ENCODE data around the gene DDAH1. TPM values are rescaled to one million over a fixed set of nuclear protein-coding genes. Genes with fewer than 3 reads are reported as not detected.

The DDAH1 gene
- total RNA-seq, 1 donor: 88.9 TPM

GRCh38 chr1:85484716-85485115, 19.8 kb upstream of the DDAH1 start:
- H3K4me3 ChIP-seq (ENCODE audit: low read depth, low read length): no peak overlapping the region
- no peak for DNase-seq (ENCODE audit: low read depth)
- TF ChIP-seq, protein P1, sequence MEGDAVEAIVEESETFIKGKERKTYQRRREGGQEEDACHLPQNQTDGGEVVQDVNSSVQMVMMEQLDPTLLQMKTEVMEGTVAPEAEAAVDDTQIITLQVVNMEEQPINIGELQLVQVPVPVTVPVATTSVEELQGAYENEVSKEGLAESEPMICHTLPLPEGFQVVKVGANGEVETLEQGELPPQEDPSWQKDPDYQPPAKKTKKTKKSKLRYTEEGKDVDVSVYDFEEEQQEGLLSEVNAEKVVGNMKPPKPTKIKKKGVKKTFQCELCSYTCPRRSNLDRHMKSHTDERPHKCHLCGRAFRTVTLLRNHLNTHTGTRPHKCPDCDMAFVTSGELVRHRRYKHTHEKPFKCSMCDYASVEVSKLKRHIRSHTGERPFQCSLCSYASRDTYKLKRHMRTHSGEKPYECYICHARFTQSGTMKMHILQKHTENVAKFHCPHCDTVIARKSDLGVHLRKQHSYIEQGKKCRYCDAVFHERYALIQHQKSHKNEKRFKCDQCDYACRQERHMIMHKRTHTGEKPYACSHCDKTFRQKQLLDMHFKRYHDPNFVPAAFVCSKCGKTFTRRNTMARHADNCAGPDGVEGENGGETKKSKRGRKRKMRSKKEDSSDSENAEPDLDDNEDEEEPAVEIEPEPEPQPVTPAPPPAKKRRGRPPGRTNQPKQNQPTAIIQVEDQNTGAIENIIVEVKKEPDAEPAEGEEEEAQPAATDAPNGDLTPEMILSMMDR (IDR thresholded peaks at IDR 0.05; ENCODE audit: insufficient read depth, low read length): no peak

DNA sequence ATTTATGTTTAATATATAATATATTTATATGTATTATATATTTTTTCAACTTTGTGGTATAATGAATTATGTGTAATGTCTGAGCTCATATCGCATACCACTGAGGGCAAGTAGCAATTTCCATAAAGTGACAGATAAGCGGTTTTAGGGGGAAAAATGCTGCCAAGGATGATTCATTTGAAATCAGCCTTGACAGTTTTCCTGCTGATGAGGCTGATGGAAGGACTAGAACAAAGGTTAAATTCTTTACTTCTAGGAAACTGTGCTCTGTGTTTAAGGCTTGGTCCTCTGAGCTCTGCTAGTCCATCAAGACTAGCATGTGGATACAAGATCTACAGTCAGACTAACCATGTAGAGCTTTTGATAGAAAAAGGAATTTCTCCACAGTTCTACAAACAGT, 19.3 kb upstream of the DDAH1 start:
- TF ChIP-seq, protein P1 (IDR thresholded peaks at IDR 0.05; ENCODE audit: insufficient read depth, low read length): no peak
- no peak overlapping the region for H3K4me3 ChIP-seq (ENCODE audit: low read depth, low read length)
- DNase-seq (ENCODE audit: low read depth): no peak

DNA sequence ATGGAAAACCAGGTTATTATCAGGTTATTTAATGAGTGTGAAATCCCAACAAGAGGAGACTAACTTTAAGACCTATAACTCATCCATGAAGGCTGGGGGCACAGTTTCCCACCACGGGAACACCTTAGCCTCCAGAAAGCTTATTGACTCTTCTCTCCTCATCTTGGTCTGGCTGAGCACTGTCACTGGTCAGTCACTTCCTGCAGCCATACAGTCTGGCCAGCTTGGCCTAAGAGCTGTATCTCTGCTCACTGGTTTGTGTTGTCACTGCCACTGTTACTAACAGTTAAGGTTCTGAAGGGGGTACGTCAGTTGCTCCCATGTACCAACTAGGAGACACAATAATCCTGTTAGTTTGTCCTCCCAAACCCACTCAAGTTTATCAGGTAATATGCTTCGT, 16.7 kb upstream of the DDAH1 start:
- H3K4me3 ChIP-seq (ENCODE audit: low read depth, low read length): no peak overlapping the region
- TF ChIP-seq, protein P1 (IDR thresholded peaks at IDR 0.05; ENCODE audit: insufficient read depth, low read length): no peak
- no peak for DNase-seq (ENCODE audit: low read depth)

DNA sequence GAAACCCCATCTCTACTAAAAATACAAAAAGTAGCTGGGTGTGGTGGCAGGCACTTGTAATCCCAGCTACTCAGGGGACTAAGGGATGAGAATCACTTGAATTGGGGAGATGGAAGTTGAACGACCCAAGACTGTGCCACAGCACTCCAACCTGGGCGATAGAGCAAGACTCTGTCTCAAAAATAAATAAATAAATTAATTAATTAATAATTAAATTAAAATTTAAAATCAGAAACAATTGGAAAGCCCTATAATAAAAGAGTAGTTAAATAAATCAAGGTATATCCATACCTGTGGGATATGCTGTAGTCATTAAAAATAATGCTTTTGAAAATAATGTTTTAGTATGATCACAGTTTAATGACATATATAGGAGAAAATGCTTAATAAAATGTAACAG, 15.6 kb upstream of the DDAH1 start:
- no peak overlapping the region for H3K4me3 ChIP-seq (ENCODE audit: low read depth, low read length)
- TF ChIP-seq, protein P1 (IDR thresholded peaks at IDR 0.05; ENCODE audit: insufficient read depth, low read length): no peak
- DNase-seq (ENCODE audit: low read depth): no peak

DNA sequence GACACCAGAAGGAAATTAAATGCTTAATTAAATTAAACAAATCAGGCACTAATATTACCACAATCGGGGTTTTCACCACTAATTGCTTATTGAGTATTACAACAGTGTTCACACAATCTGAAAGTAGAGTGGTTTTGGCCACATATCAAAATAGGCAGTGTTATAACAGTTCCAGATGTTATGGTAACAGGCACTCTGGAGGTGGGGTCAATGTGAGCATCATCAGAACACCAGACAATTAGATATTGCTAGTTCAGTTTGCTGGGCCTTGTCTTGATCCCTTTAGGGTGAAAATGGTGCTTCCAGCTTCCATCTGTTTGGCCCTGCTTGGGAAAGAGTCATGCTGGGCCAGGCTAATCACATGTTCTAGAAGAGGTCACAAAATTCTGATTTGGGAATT, 14.5 kb upstream of the DDAH1 start:
- H3K4me3 ChIP-seq (ENCODE audit: low read depth, low read length): no peak overlapping the region
- TF ChIP-seq, protein P1 (IDR thresholded peaks at IDR 0.05; ENCODE audit: insufficient read depth, low read length): no peak
- DNase-seq (ENCODE audit: low read depth): no peak

DNA sequence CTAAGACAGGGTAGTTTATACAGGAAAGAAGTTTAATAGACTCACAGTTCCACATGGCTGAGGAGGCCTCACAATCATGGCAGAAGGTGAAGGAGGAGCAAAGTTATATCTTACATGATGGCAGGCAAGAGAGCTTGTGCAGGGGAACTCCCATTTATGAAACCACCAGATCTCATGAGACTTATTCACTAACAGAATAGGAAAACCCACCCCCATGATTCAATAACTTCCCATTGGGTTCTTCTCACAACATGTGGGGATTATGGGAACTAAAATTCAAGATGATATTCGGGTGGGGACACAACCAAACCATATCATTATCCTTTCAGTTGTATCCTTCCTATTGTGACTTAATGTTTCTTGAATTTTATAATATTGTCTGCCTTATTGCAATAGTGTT, 13.4 kb upstream of the DDAH1 start:
- H3K4me3 ChIP-seq (ENCODE audit: low read depth, low read length): no peak overlapping the region
- no peak for DNase-seq (ENCODE audit: low read depth)
- TF ChIP-seq, protein P1 (IDR thresholded peaks at IDR 0.05; ENCODE audit: insufficient read depth, low read length): no peak

DNA sequence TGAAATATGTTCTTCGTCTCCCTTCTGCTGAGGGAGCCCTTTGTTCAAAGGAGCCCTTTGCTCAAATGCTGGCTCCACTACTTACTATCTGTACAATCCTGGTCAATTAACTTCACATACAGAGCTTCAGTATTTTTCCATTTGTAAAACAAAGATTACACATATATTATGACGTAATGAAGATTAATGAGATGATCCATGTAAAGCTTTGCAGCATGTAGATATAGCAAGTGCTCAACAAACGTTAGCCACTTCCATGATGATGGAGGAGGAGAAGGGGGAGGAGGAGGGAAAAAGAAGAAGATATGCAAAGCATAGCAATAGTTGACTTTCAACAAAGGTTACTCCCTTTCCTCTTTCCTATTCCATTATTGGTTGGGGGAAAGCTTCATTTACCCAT, 10.1 kb upstream of the DDAH1 start:
- no peak for DNase-seq (ENCODE audit: low read depth)
- TF ChIP-seq, protein P1 (IDR thresholded peaks at IDR 0.05; ENCODE audit: insufficient read depth, low read length): no peak
- H3K4me3 ChIP-seq (ENCODE audit: low read depth, low read length): no peak overlapping the region
